ENCODE measurements around the gene DLX1. TPM values are rescaled to one million over a fixed set of nuclear protein-coding genes. Genes with fewer than 3 reads are reported as not detected.
"Not testable (repeated sequence)": the region's sequence is repeated elsewhere in the genome, so short reads cannot be mapped to it uniquely, and the experiment has no call there.

Gene DLX1
- total RNA-seq, 1 donor from 2014 or later: not detected

- intact Hi-C loops (cut with DNase I): no loop called here
- DNase-seq (ENCODE audit: low spot score): no peak
Observed at GRCh38 chr2:172062402-172063004, 22.8 kb upstream of the DLX1 start.

- DNase-seq (ENCODE audit: low spot score): no peak
- intact Hi-C loops (cut with DNase I): no loop called here
Observed at GRCh38 chr2:172063446-172063845, 21.9 kb upstream of the DLX1 start.

- DNase-seq (ENCODE audit: low spot score): no peak
- intact Hi-C loops (cut with DNase I): no loop called here
Observed at GRCh38 chr2:172065111-172065510, 20.2 kb upstream of the DLX1 start.

- intact Hi-C loops (cut with DNase I): no loop called here
Observed at GRCh38 chr2:172066394-172066886, 18.9 kb upstream of the DLX1 start.

GRCh38 chr2:172067905-172068304, 17.4 kb upstream of the DLX1 start:
- DNase-seq (ENCODE audit: low spot score); intact Hi-C loops (cut with DNase I): not testable (repeated sequence)

More at GRCh38 chr2:172066394-172066886, 18.9 kb upstream of the DLX1 start:
- DNase-seq (ENCODE audit: low spot score): no peak

GRCh38 chr2:172070936-172071335, 14.4 kb upstream of the DLX1 start:
- no peak for DNase-seq (ENCODE audit: low spot score)
- intact Hi-C loops (cut with DNase I): no loop called here

GRCh38 chr2:172072303-172072702, 13.0 kb upstream of the DLX1 start:
- intact Hi-C loops (cut with DNase I): no loop called here
- no peak for DNase-seq (ENCODE audit: low spot score)

- no peak for DNase-seq (ENCODE audit: low spot score)
- intact Hi-C loops (cut with DNase I): no loop called here
Observed at GRCh38 chr2:172072706-172073105, 12.6 kb upstream of the DLX1 start.

- intact Hi-C loops (cut with DNase I): no loop called here
- no peak for DNase-seq (ENCODE audit: low spot score)
Observed at GRCh38 chr2:172073518-172073917, 11.8 kb upstream of the DLX1 start.

GRCh38 chr2:172074254-172074653, 11.1 kb upstream of the DLX1 start:
- no peak for DNase-seq (ENCODE audit: low spot score)
- intact Hi-C loops (cut with DNase I): no loop called here

- intact Hi-C loops (cut with DNase I): no loop called here
- no peak for DNase-seq (ENCODE audit: low spot score)
Observed at GRCh38 chr2:172079416-172079815, 5.9 kb upstream of the DLX1 start.

- DNase-seq (ENCODE audit: low spot score): no peak
- intact Hi-C loops (cut with DNase I): loop anchor here (5.0 to 10.0 kb wide), 2 partner anchors 78 to 155 kb away; partner anchors contain the start of gene HAT1
Observed at GRCh38 chr2:172079838-172080640, 5.3 kb upstream of the DLX1 start.

GRCh38 chr2:172080641-172081220, 4.6 kb upstream of the DLX1 start:
- intact Hi-C loops (cut with DNase I): loop anchor here (5.0 to 10.0 kb wide), 2 partner anchors 78 to 156 kb away; partner anchors contain the start of gene HAT1
- DNase-seq (ENCODE audit: low spot score): no peak

- intact Hi-C loops (cut with DNase I): loop anchor here (5.0 to 10.0 kb wide), 2 partner anchors 79 to 157 kb away; partner anchors contain the start of gene HAT1
Observed at GRCh38 chr2:172081221-172082022, 3.9 kb upstream of the DLX1 start.

GRCh38 chr2:172082105-172082943, 3.0 kb upstream of the DLX1 start:
- intact Hi-C loops (cut with DNase I): loop anchor here (5.0 to 10.0 kb wide), 2 partner anchors 80 to 158 kb away; partner anchors contain the start of gene HAT1

More at GRCh38 chr2:172081221-172082022, 3.9 kb upstream of the DLX1 start:
- DNase-seq (ENCODE audit: low spot score): no peak

GRCh38 chr2:172082944-172083627, 2.2 kb upstream of the DLX1 start:
- no peak for DNase-seq (ENCODE audit: low spot score)
- intact Hi-C loops (cut with DNase I): loop anchor here (5.0 to 10.0 kb wide), 2 partner anchors 81 to 158 kb away; partner anchors contain the start of gene HAT1

More at GRCh38 chr2:172082105-172082943, 3.0 kb upstream of the DLX1 start:
- no peak for DNase-seq (ENCODE audit: low spot score)

- no peak for DNase-seq (ENCODE audit: low spot score)
Observed at GRCh38 chr2:172083628-172084394, 1.5 kb upstream of the DLX1 start.

More at GRCh38 chr2:172083628-172084394, 1.5 kb upstream of the DLX1 start:
- intact Hi-C loops (cut with DNase I): loop anchor here (5.0 to 10.0 kb wide), 2 partner anchors 82 to 159 kb away; partner anchors contain the start of gene HAT1
